Urinary bladder (tissue), 4 donors: Measurements from ENCODE around the gene SLC35A5. TPM values are rescaled to one million over a fixed set of nuclear protein-coding genes. Genes with fewer than 3 reads are reported as not detected.
"Not testable (repeated sequence)": the region's sequence is repeated elsewhere in the genome, so short reads cannot be mapped to it uniquely, and the experiment has no call there.

Experiments used
- DNase-seq: peaks from one replicate; pipeline ENCODE4 v3.0.0-alpha.2; 2015; ENCODE audit errors: extremely low spot score
- H3K27ac ChIP-seq: one replicate; pipeline ENCODE4 v1.5.1; 2013; ENCODE audit warnings: low read depth, mild to moderate bottlenecking, moderate library complexity
- H3K36me3 ChIP-seq: one replicate; pipeline ENCODE4 v1.6.1; 2013; ENCODE audit warnings: mild to moderate bottlenecking, moderate library complexity; ENCODE audit not compliant: insufficient read depth
- H3K4me1 ChIP-seq: one replicate; pipeline ENCODE4 v1.6.1; 2013; ENCODE audit warnings: mild to moderate bottlenecking, moderate library complexity; ENCODE audit not compliant: insufficient read depth
- H3K4me3 ChIP-seq: one replicate; pipeline ENCODE4 v1.5.1; 2013; ENCODE audit warnings: low read depth, low read length
- WGBS: extraction: QIAGEN DNeasy Blood & Tissue Kit; methylation state at CpG from one replicate; pipeline ENCODE4 v1.1.7; 2013; 5-methylcytosine and 5-hydroxymethylcytosine counted together
- polyA plus RNA-seq: library from polyadenylated mRNA; stranded (reverse); fragments of 200-250 nt; gene quantifications from one replicate; pipeline ENCODE4 v1.2.3, GENCODE V29; 2013
- total RNA-seq: library from RNA; depleted of rRNA; stranded (reverse); fragments of >200 nt; gene quantifications from one replicate; pipeline ENCODE4 v1.2.3, GENCODE V29; 2014
- donor health status: healthy with polysubstance abuse.
- donor health status: healthy.

The SLC35A5 gene
- total and polyA plus RNA-seq, 2 donors, result 25.0 to 72.9 TPM

GRCh38 chr3:112560307-112560706 is 1.5 kb upstream of the SLC35A5 start:
- no peaks in the 10 kb centered on the region for H3K4me1 ChIP-seq
- H3K36me3 ChIP-seq, result no peaks in the 10 kb centered on the region
- no peak overlapping the region for H3K27ac ChIP-seq
- H3K4me3 ChIP-seq, result no peak overlapping the region
- no peak for DNase-seq
- 25% methylated on average over 2 of the region's 2 CpGs for WGBS

GRCh38 chr3:112560721-112561483 is 943 bp upstream of the SLC35A5 start:
- Histone ChIP-seq H3K4me3 (peak overlapping the region; percentile 73), H3K27ac (peak overlapping the region; percentile 90), H3K36me3 (no peaks in the 10 kb centered on the region), H3K4me1 (no peaks in the 10 kb centered on the region)
- WGBS, result under 1% methylated on average over 29 of the region's 29 CpGs
- DNase-seq, result peak; percentile 78

- peak overlapping the region; percentile 90 for H3K27ac ChIP-seq
- H3K4me1 ChIP-seq, result no peaks in the 10 kb centered on the region
- no peaks in the 10 kb centered on the region for H3K36me3 ChIP-seq
- peak overlapping the region; percentile 73 for H3K4me3 ChIP-seq
- WGBS, result under 1% methylated on average over 29 of the region's 29 CpGs
- peak; percentile 2 for DNase-seq
These were observed 436 bp upstream of the SLC35A5 start for GRCh38 chr3:112561484-112561733.

- H3K4me1 ChIP-seq, DNase-seq, H3K4me3 ChIP-seq, H3K27ac ChIP-seq, H3K36me3 ChIP-seq: not testable (repeated sequence)
- 74% methylated on average over 13 of the region's 15 CpGs for WGBS
These were observed 2.5 kb downstream of the SLC35A5 start for GRCh38 chr3:112564247-112564939.

GRCh38 chr3:112564940-112565305 is 3.1 kb downstream of the SLC35A5 start:
- H3K27ac ChIP-seq, result no peak overlapping the region
- no peaks in the 10 kb centered on the region for H3K4me1 ChIP-seq
- H3K36me3 ChIP-seq, result peaks cover 2% of the 10 kb centered on the region
- no peak for DNase-seq
- H3K4me3 ChIP-seq, result no peak overlapping the region

GRCh38 chr3:112568642-112569041 is 6.8 kb downstream of the SLC35A5 start:
- no peaks in the 10 kb centered on the region for H3K4me1 ChIP-seq
- no peak overlapping the region for H3K4me3 ChIP-seq
- 93% methylated on average over 2 of the region's 2 CpGs for WGBS
- no peak overlapping the region for H3K27ac ChIP-seq
- no peak for DNase-seq
- H3K36me3 ChIP-seq, result peaks cover 2% of the 10 kb centered on the region

- 37% methylated on average over 1 of the region's 1 CpG for WGBS
- H3K27ac ChIP-seq, result no peak overlapping the region
- DNase-seq, result no peak
- H3K36me3 ChIP-seq, result peaks cover 2% of the 10 kb centered on the region
- no peak overlapping the region for H3K4me3 ChIP-seq
- H3K4me1 ChIP-seq, result no peaks in the 10 kb centered on the region
These were observed 7.4 kb downstream of the SLC35A5 start for GRCh38 chr3:112569265-112569664.

GRCh38 chr3:112572701-112573100 is 10.9 kb downstream of the SLC35A5 start:
- no peak overlapping the region for H3K27ac ChIP-seq
- 95% methylated on average over 1 of the region's 1 CpG for WGBS
- DNase-seq, result no peak

GRCh38 chr3:112579232-112579631 is 17.4 kb downstream of the SLC35A5 start:
- Histone ChIP-seq H3K4me1 (no peaks in the 10 kb centered on the region), H3K4me3 (no peak overlapping the region), H3K36me3 (peaks cover 4% of the 10 kb centered on the region), H3K27ac (no peak overlapping the region)
- 88% methylated on average over 3 of the region's 3 CpGs for WGBS
- DNase-seq, result no peak

More at GRCh38 chr3:112572701-112573100, 10.9 kb downstream of the SLC35A5 start:
- Histone ChIP-seq H3K36me3 (peaks cover under 1% of the 10 kb centered on the region), H3K4me1 (no peaks in the 10 kb centered on the region), H3K4me3 (no peak overlapping the region)

GRCh38 chr3:112579697-112580096 is 17.9 kb downstream of the SLC35A5 start:
- peaks cover 6% of the 10 kb centered on the region for H3K36me3 ChIP-seq
- no peak overlapping the region for H3K27ac ChIP-seq
- DNase-seq, result no peak
- H3K4me3 ChIP-seq, result no peak overlapping the region
- H3K4me1 ChIP-seq, result no peaks in the 10 kb centered on the region
- WGBS, result 75% methylated on average over 3 of the region's 3 CpGs

- peaks cover 6% of the 10 kb centered on the region for H3K36me3 ChIP-seq
- DNase-seq, result no peak
- H3K4me3 ChIP-seq, result no peak overlapping the region
- 71% methylated on average over 2 of the region's 2 CpGs for WGBS
- no peaks in the 10 kb centered on the region for H3K4me1 ChIP-seq
- no peak overlapping the region for H3K27ac ChIP-seq
These were observed 20.5 kb downstream of the SLC35A5 start for GRCh38 chr3:112582244-112582874.

- Histone ChIP-seq H3K27ac (no peak overlapping the region), H3K4me1 (no peaks in the 10 kb centered on the region), H3K4me3 (no peak overlapping the region), H3K36me3 (peaks cover 6% of the 10 kb centered on the region)
- WGBS, result 80% methylated on average over 3 of the region's 3 CpGs
- no peak for DNase-seq
These were observed 21.3 kb downstream of the SLC35A5 start for GRCh38 chr3:112583105-112583504.

- DNase-seq, result no peak
- Histone ChIP-seq H3K4me1 (no peaks in the 10 kb centered on the region), H3K4me3 (no peak overlapping the region), H3K36me3 (peaks cover 8% of the 10 kb centered on the region), H3K27ac (no peak overlapping the region)
These were observed 23.9 kb downstream of the SLC35A5 start for GRCh38 chr3:112585782-112586181.

GRCh38 chr3:112587336-112587735 is 25.5 kb downstream of the SLC35A5 start:
- peaks cover 5% of the 10 kb centered on the region for H3K36me3 ChIP-seq
- H3K27ac ChIP-seq, result no peak overlapping the region
- WGBS, result 95% methylated on average over 1 of the region's 1 CpG
- H3K4me3 ChIP-seq, result no peak overlapping the region
- H3K4me1 ChIP-seq, result no peaks in the 10 kb centered on the region
- DNase-seq, result no peak
